Neural cell (in vitro differentiated cells): Measurements from ENCODE around the gene MYO18A. TPM values are rescaled to one million over a fixed set of nuclear protein-coding genes. Genes with fewer than 3 reads are reported as not detected.

ENCODE experiments used
- H2AFZ ChIP-seq: fragments of 200-600, 300-800 bp; sonication (generic), shearing (Covaris generic); 2 replicates; pipeline ENCODE4 v1.6.0; 2014; ENCODE audit warnings: low read depth, mild to moderate bottlenecking, antibody characterized with exemption, low read length, moderate library complexity
- H3F3A ChIP-seq: fragments of 200-600 bp; shearing (Covaris generic); 2 replicates; pipeline ENCODE4 v1.6.1; 2016; ENCODE audit warnings: mild to moderate bottlenecking, moderate library complexity, mixed read lengths, antibody characterized with exemption, low read length; ENCODE audit not compliant: insufficient read depth, poor library complexity, severe bottlenecking
- H3K27ac ChIP-seq: fragments of 200-600, 300-800 bp; sonication (generic), shearing (Covaris generic); 2 replicates; pipeline ENCODE4 v1.5.1; 2014; ENCODE audit warnings: mild to moderate bottlenecking, low read length, moderate library complexity
- H3K27me3 ChIP-seq: fragments of 300-800, 200-600 bp; sonication (generic), shearing (Covaris generic); 2 replicates; pipeline ENCODE4 v1.6.0; 2014; ENCODE audit warnings: mild to moderate bottlenecking, low read depth, low read length, moderate library complexity; ENCODE audit not compliant: insufficient read depth
- H3K36me3 ChIP-seq: fragments of 300-800, 200-600 bp; sonication (generic), shearing (Covaris generic); 2 replicates; pipeline ENCODE4 v1.5.1; 2014; ENCODE audit warnings: mild to moderate bottlenecking, antibody characterized with exemption, low read length, moderate library complexity; ENCODE audit not compliant: insufficient read depth
- H3K4me2 ChIP-seq: fragments of 300-800, 200-600 bp; sonication (generic), shearing (Covaris generic); 2 replicates; pipeline ENCODE4 v1.6.0; 2014; ENCODE audit warnings: mild to moderate bottlenecking, low read length
- H3K4me3 ChIP-seq: fragments of 300-800, 200-600 bp; sonication (generic), shearing (Covaris generic); 2 replicates; pipeline ENCODE4 v1.5.1; 2014; ENCODE audit warnings: mild to moderate bottlenecking, low read length, moderate library complexity
- H3K79me2 ChIP-seq: fragments of 200-600 bp; shearing (Covaris generic); replicated peaks from 2 replicates; pipeline ENCODE4 v1.6.0; 2014; ENCODE audit warnings: mild to moderate bottlenecking, low read length, moderate library complexity; ENCODE audit not compliant: insufficient read depth
- H3K9ac ChIP-seq: fragments of 300-800, 200-600 bp; sonication (generic), shearing (Covaris generic); 2 replicates; pipeline ENCODE4 v1.6.1; 2016; ENCODE audit warnings: mild to moderate bottlenecking, low read length, mixed read lengths
- H3K9me2 ChIP-seq: fragments of 200-600 bp; shearing (Covaris generic); 2 replicates; pipeline ENCODE4 v1.6.1; 2016; ENCODE audit warnings: mild to moderate bottlenecking, low read length, mixed read lengths; ENCODE audit not compliant: insufficient read depth
- H3K9me3 ChIP-seq: fragments of 200-600, 300-800 bp; sonication (generic), shearing (Covaris generic); 2 replicates; pipeline ENCODE4 v1.6.1; 2016; ENCODE audit warnings: mild to moderate bottlenecking, mixed run types, low read length, moderate library complexity, mixed read lengths
- H4K20me1 ChIP-seq: fragments of 200-600 bp; shearing (Covaris generic); 2 replicates; pipeline ENCODE4 v1.6.1; 2016; ENCODE audit warnings: mild to moderate bottlenecking, mixed run types; ENCODE audit not compliant: insufficient read depth
- CTCF ChIP-seq: fragments of 450-650 bp; IDR thresholded peaks from 2 replicates; pipeline ENCODE4 v1.5.1; 2014; ENCODE audit warnings: antibody characterized with exemption, mild to moderate bottlenecking, moderate library complexity; ENCODE audit not compliant: poor library complexity, severe bottlenecking
- EP300 ChIP-seq: fragments of 450-650 bp; conservative IDR thresholded peaks from 2 replicates; pipeline ENCODE4 v1.6.1; 2014; ENCODE audit warnings: antibody characterized with exemption, mild to moderate bottlenecking, moderate library complexity; ENCODE audit not compliant: poor library complexity, severe bottlenecking
- EZH2 ChIP-seq: fragments of 200-600, 300-800 bp; shearing (Covaris generic), sonication (generic); IDR thresholded peaks from 2 replicates; pipeline ENCODE4 v1.6.1; 2014; ENCODE audit warnings: antibody characterized with exemption, low read length, borderline replicate concordance, mild to moderate bottlenecking; ENCODE audit not compliant: insufficient read depth, poor library complexity, severe bottlenecking
- MXI1 ChIP-seq: fragments of 450-650 bp; conservative IDR thresholded peaks from 2 replicates; pipeline ENCODE4 v1.6.1; 2014; ENCODE audit warnings: antibody characterized with exemption, mild to moderate bottlenecking; ENCODE audit not compliant: poor library complexity, severe bottlenecking
- POLR2AphosphoS5 ChIP-seq: IDR thresholded peaks from 2 replicates; pipeline ENCODE4 v1.6.1; 2012
- RAD21 ChIP-seq: fragments of 450-650 bp; conservative IDR thresholded peaks from 2 replicates; pipeline ENCODE4 v1.6.1; 2014; ENCODE audit warnings: antibody characterized with exemption, mild to moderate bottlenecking, moderate library complexity
- REST ChIP-seq: IDR thresholded peaks from 2 replicates; pipeline ENCODE4 v1.6.1; 2012; ENCODE audit warnings: borderline replicate concordance
- SMC3 ChIP-seq: fragments of 450-650 bp; conservative IDR thresholded peaks from 2 replicates; pipeline ENCODE4 v1.6.1; 2014; ENCODE audit warnings: antibody characterized with exemption, mild to moderate bottlenecking, moderate library complexity; ENCODE audit not compliant: poor library complexity
- TAF1 ChIP-seq: IDR thresholded peaks from 2 replicates; pipeline ENCODE4 v1.6.1; 2012; ENCODE audit warnings: low read depth
- polyA plus RNA-seq: library from polyadenylated mRNA; depleted of rRNA; stranded (reverse); fragments of >200 nt; gene quantifications from 2 replicates; pipeline ENCODE4 v1.2.3, GENCODE V29; 2014

MYO18A gene
- polyA plus RNA-seq, 1 donor from 2014 or later: 21.6 TPM

- Histone ChIP-seq H3K9me2 (no peaks in the 10 kb centered on the region), H2AFZ (no peak overlapping the region), H3K4me2 (no peak overlapping the region), H4K20me1 (no peaks in the 10 kb centered on the region), H3F3A (no peaks in the 10 kb centered on the region), H3K27me3 (no peaks in the 10 kb centered on the region), H3K36me3 (peaks cover 15% of the 10 kb centered on the region), H3K27ac (no peak overlapping the region), H3K9ac (no peak overlapping the region), H3K4me3 (no peak overlapping the region), H3K79me2 (no peaks in the 10 kb centered on the region), H3K9me3 (no peaks in the 10 kb centered on the region)
- TF ChIP-seq SMC3: no peak
- TF ChIP-seq RAD21: no peak
- no peak for TF ChIP-seq CTCF
- no peak for TF ChIP-seq EZH2
- no peak for TF ChIP-seq MXI1
- TF ChIP-seq TAF1: no peak
Observed at GRCh38 chr17:29108823-29109476, 71.2 kb downstream of the MYO18A start.

- Histone ChIP-seq H3K36me3 (peaks cover 21% of the 10 kb centered on the region), H3K4me3 (no peak overlapping the region), H3F3A (no peaks in the 10 kb centered on the region), H3K4me2 (no peak overlapping the region), H3K27me3 (no peaks in the 10 kb centered on the region), H3K9me3 (no peaks in the 10 kb centered on the region), H3K9me2 (no peaks in the 10 kb centered on the region), H4K20me1 (no peaks in the 10 kb centered on the region), H3K79me2 (no peaks in the 10 kb centered on the region), H3K27ac (no peak overlapping the region), H3K9ac (no peak overlapping the region), H2AFZ (no peak overlapping the region)
- no peak for TF ChIP-seq MXI1
- no peak for TF ChIP-seq TAF1
- TF ChIP-seq EP300: no peak
- no peak for TF ChIP-seq REST
- TF ChIP-seq EZH2: no peak
- TF ChIP-seq RAD21: no peak
- no peak for TF ChIP-seq SMC3
- no peak for TF ChIP-seq CTCF
- TF ChIP-seq POLR2AphosphoS5: no peak
Observed at GRCh38 chr17:29107933-29108822, 72.0 kb downstream of the MYO18A start.
